HG03175 (cell line): ENCODE results near the gene SDC4.
A peak's percentile ranks its signal among the peaks of the same experiment; 100 is the strongest.

Experiments used
- ATAC-seq: cut with Tn5 transposase; IDR thresholded peaks from one replicate; pipeline ENCODE4 v1.9.1; 2021; ENCODE audit warnings: mild to moderate bottlenecking, moderate library complexity; ENCODE audit not compliant: unreplicated experiment

Gene SDC4

GRCh38 chr20:45347936-45348778 lies at the start of gene SDC4:
Gene SDC4 (minus strand): TSS chr20:45348424. CDS start chr20:45348384, 40 bp downstream.
- no peak for ATAC-seq

DNA sequence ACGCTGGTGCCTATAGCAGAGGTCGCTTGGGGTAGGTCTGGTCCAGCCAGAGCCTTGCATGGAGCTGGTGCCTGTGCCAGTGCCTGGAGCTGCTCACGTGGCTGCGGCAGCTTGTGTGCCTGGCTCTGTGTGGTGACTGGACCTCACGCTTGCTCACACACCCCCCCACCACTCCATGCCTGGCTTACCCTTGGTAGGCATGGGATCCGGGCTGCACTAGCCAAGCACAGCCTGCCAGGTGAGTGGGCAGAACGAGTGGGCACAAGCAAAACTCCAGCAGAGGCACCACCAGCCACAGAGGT lies 46.8 kb upstream of the SDC4 start:
- ATAC-seq = no peak

GRCh38 chr20:45394221-45395113 lies 46.2 kb upstream of the SDC4 start:
- no peak for ATAC-seq

DNA sequence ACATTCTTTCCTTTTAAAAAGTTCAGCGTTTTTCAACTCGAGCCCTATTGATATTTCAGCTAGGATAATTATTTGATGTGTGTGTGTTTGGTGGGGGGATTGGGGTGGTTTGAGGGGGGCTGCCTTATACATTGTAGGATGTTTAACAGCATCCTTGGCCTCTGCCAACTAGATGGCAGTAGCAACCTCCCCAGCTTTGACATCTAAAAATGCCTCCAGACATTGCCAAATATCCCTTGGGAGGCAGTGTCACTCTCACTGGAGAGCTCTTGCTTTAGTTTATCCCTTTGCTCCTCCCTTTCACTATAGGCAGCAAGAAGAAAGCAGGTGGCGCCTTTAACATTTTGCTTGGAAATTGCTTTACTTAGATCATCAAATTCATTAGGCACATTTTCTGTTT lies 44.5 kb upstream of the SDC4 start:
- no peak for ATAC-seq

- no peak for ATAC-seq
Observed at GRCh38 chr20:45391559-45391958, 43.3 kb upstream of the SDC4 start.

DNA sequence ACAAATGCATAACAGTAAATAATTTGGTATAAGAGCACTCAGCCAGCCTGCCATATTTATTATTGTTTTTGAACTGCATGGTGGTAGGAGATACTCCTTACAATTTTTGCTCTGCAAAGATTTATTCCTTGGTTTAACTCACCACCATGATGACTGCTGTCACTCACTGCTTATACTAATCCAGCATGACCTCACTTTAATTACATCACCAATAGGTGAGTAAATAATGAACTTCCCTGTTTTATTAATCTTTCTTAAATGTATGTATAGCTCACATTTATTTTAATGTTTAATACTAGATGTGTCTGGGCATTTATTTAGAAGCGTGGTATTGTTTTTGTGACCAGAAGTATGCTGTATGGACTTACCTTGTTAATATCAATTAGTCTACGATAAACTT lies 42.7 kb upstream of the SDC4 start:
- no peak for ATAC-seq

DNA sequence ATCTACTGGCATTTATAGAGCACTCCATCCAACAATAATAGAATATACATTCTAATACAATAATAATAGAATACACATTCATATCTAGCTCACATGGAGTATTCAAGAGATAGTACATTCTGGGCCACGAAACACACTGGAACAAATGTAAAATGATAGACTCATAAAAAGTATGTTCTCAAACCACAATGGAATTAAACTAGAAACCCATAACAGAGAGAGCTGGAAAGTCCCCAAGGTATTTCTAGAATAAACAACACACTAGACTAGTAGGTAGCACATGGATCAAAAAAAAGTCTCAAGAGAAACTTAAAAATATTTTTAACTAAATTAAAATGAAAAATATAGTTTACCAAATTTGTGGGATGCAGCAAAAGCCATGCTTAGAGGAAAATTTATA lies 39.0 kb upstream of the SDC4 start:
- no peak for ATAC-seq

GRCh38 chr20:45378191-45378590 lies 30.0 kb upstream of the SDC4 start, which contains the start of gene TP53TG5:
Gene TP53TG5 (minus strand): TSS chr20:45378325. CDS start chr20:45378236, 89 bp downstream.
- no peak for ATAC-seq

DNA sequence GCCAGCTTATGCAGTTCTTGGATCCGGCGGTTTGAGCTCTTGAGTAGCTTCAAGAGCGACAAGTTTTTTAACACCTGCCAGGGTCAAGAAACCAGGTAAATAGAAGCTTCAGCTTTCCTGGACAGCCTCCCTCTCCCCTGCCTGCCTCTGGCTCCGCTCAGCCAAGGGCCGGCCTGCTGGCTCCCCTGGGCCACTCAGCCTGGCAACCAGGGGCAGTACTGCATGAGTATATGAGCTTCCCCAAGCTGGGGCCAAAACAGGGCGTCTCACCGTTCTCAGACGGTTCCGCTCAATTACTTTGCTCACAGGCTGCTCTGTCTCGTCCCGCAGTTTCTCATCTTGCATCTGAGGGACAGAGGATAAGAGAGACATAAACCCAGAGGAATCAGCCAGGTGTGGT lies 29.0 kb upstream of the SDC4 start:
- ATAC-seq = no peak

GRCh38 chr20:45374966-45375365 lies 26.7 kb upstream of the SDC4 start:
- no peak for ATAC-seq

- no peak for ATAC-seq
Observed at GRCh38 chr20:45374101-45374467, 25.9 kb upstream of the SDC4 start.

DNA sequence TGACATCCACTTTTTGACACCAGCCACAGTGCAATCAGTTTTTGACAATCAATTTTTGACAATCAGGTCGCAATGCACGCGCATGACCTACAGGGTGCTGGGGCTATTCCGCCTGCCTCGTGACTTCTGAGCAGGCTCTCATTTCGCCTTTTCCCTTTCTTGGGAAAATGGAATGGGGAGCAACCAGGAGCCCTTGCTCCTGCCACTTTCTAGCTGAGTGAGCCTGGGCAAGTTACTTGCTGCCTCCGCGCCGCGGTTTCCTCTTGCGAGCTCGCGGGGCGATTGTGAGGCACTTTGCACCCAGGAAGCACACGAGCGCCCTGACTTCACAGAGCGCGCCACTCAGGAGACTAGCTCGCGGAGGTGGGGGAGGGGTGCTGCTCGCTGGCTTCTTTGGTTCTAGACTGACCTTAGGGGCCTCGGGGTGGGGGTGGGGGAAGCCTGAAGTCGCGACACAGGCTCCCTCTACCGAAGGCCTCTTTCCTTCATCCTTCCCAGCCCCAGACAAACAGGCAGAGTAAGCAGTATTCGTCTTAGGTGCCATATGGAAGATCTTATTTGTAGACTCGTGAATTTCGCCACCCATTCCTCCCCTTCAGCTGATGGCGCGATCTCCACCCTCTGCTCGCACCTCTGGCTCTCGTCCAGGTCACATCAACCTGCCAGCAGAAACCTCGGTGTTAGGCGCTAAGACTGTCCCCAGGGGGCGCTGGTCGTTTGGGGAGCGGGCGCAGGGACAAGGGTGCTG lies 25.3 kb upstream of the SDC4 start:
- peak; percentile 82 for ATAC-seq

DNA sequence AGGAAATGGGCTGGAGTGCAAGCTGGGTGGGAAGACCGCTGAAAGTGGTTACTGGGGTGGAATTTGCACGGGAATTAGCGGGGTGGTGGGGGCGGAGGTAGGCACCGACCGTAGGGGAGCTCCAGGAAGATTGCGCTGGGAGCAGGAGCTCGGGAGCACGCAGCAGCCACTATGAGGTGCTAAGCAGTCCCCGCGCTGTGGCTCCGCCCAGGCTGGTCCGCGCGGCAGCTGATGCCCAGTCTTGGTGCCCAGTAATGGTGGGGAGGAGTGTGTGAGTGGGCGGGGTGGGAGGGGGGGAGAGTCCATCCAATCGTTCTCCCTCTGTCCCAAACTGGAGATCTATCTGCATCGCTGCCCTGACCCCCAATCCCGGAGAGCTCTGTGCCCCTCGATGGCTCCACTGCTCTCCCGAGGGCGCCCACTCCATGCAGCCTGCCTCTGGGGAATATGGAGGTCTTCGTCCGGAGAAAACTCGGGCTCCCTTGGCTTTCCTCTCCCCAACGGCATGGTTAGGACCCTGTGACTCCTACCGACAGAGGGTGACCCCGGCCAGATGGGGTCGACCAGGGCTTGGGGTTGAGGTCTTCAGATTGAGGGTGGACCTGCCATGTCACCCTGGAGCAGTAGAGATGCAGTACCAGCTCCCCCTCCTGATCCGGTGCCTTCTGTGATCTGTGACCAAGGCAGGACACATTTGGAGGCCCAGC lies 24.6 kb upstream of the SDC4 start:
- ATAC-seq = no peak

DNA sequence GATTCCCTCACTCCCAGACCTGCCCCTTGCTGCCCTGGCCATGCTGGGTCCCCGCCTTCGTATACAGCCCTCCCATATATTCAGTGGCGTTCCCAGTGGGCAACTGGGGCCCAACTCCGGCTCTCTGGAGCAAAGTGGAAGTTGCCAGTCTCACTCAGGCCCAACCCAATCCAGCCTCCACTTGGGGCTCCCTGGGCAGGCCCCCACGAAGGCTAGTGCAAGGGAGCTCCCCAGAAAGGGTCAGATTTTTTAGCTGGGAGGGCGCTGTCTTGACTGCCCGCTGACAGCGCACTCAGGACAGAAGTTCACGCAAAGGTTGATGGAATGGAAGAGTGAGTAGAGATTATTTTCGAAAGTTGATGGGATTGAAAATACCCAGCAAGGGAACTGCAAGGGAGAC lies 24.0 kb upstream of the SDC4 start:
- ATAC-seq = no peak

DNA sequence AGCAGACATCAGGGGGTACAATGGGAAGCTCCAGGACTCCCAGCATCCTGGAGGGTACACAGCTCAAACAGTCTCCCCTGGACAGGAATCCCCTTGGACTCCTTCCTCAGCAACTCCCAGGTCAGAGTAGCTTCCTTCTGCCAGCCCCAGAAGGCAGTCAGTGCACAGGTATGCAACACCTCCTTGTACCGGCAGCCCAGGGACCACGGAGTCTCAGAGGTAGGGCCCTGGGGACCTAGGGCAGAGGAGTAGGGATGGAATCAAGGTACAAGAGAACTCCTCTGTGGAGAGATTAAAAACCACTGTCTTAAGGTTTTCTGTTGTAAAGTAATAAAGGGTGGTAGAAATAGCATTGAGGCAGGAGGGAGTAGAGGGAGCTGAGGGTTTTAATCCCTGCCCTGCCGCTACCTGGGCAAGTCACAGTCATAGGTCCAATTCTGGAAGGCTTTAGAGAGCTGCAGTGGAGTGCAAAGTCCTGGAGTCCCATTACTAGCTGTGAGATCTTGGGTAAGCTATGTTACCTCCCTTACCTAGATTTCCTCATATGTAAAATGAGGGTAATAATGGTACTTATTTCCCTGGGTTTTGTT lies 22.4 kb upstream of the SDC4 start:
- ATAC-seq = no peak

DNA sequence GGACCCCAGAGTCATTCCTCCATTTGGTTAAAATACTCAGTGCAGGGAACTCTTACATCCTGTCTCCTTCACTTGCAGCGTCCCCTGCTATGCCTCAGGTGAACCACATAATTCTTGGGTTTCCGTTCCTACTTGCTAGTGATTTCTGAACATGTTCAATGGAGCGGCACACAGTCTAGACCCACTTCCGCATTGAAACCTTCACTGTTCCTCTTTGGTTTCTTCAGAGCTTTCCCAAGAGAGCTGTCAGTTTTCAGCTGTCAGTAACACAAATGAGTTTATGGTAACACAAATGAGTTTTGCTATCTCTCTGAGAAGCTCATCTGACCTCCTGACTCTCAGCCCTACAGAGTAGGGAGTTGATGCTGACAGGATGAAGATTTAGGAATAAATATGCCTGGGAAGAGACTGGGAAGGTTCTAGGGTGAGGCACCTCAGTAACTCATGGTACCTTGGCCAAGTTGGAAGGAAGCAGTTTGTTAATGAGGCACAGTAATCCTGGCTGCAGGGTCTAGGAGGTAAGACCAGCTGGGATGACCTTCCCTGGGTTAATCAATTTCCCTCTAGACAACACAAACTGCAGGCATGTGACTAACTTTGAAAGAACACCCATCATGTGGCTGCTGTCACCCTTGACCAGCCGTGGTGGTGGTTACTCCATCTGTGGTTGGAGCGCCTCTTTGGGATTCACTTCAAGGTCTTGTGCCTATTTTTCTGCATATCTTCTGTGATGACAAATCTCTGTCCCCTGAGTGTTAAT lies 20.2 kb upstream of the SDC4 start:
- peak; percentile 84 for ATAC-seq

DNA sequence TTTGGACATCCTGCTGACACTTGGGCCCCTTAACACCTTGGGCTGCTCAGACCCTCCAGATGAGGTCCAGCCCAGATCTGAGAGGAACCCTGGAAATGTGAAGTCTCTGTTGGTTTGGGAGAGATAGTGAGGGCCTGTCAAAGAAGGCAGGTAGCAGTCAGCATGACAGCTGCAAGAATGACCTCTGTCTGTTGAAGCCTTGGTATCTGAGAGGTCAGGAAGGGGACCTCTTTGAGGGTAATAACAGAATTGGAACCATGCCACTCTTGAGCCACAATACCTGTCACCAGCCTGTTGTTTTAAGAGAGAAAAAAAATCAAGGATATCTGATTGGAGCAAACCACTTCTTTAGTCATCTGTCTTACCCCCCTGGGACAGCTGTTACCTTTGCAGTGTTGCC lies 18.9 kb upstream of the SDC4 start:
- ATAC-seq = no peak

GRCh38 chr20:45366631-45367030 lies 18.4 kb upstream of the SDC4 start:
- ATAC-seq = no peak

DNA sequence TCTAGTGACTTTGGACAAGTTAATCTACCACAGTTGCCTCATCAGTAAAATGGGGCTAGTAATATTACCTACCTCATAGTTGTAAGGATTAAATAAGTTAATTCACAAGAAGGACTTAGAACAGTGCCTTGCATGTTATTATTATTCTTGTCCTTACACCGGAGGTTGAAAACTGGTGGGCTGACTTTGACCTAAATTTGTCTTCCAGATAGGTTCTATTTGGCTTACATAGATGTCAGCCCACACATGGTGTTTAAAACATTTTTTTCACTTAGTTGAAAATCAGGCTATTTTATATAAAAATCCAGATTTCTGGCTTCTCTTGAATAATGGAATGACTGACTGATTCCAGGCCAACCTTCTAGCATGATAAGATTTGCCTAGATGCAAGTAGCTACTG lies 18.0 kb upstream of the SDC4 start:
- no peak for ATAC-seq
